Measurements from ENCODE around the gene POLN.

GRCh38 chr4:2048831-2049230, 193.1 kb downstream of the POLN start:
- TF ChIP-seq JUNB (IDR thresholded peaks at IDR 0.05) = no peak
- TF ChIP-seq POLR2A (IDR thresholded peaks at IDR 0.05; ENCODE audit: low read length) = no peak
- no peak for TF ChIP-seq MYC (IDR thresholded peaks at IDR 0.05; ENCODE audit: borderline replicate concordance, low read length)
- no peak for TF ChIP-seq CTCF (IDR thresholded peaks at IDR 0.05)
- TF ChIP-seq PBX3 (IDR thresholded peaks at IDR 0.05) = no peak
- no peak for TF ChIP-seq KDM5A (IDR thresholded peaks at IDR 0.05)
- no peak for TF ChIP-seq HDAC2 (IDR thresholded peaks at IDR 0.05)
- TF ChIP-seq MAX (IDR thresholded peaks at IDR 0.05) = no peak
- no peak for TF ChIP-seq REST (IDR thresholded peaks at IDR 0.05)
- no peak for TF ChIP-seq CEBPB (IDR thresholded peaks at IDR 0.05)
- TF ChIP-seq EP300 (IDR thresholded peaks at IDR 0.05) = no peak
